ENCODE data around the gene CCER1.

DNA sequence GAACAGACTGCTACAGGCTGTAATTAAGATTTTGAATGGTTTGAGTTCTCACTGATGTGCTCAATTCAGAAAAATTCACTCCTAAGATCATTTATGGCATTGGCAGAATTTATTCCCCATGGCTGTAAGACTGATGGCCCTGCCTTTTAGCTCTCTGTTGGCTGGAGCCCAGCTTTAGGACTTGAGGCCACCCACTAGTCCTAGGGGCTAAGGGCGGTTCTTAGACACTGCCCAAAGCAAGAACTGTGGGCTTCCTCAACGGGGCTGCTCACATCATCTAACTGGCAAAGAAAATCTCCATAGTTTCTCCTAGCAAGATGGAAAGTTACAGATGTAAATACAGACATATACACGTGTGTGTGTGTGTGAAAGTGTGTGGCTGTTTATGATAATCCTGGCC lies 3.4 kb upstream of the CCER1 start:
- TF ChIP-seq CTCF (IDR thresholded peaks at IDR 0.05) (no peak), POLR2A (IDR thresholded peaks at IDR 0.05) (no peak)

Measured in right lobe of liver (tissue), 4 donors.